Loucy (cell line): ENCODE results near the gene LRRTM4.

Source experiments
- H2AFZ ChIP-seq: fragments of 200-600 bp; sonication (generic); 2 replicates; pipeline ENCODE4 v1.6.0; 2016; ENCODE audit warnings: antibody characterized with exemption, mild to moderate bottlenecking, low read length, moderate library complexity
- H3F3A ChIP-seq: fragments of 200-600 bp; 2 replicates; pipeline ENCODE4 v1.6.0; 2016; ENCODE audit warnings: antibody characterized with exemption, low read depth, mild to moderate bottlenecking
- H3K27me3 ChIP-seq: fragments of 200-600 bp; sonication (generic); 2 replicates; pipeline ENCODE4 v1.6.1; 2014; ENCODE audit warnings: low read length, mild to moderate bottlenecking; ENCODE audit not compliant: insufficient read depth, poor library complexity, severe bottlenecking
- H3K36me3 ChIP-seq: fragments of 200-600 bp; sonication (generic); 2 replicates; pipeline ENCODE4 v1.6.1; 2016; ENCODE audit warnings: low read length; ENCODE audit not compliant: insufficient read depth
- H3K4me1 ChIP-seq: fragments of 200-600 bp; sonication (generic); 2 replicates; pipeline ENCODE4 v1.5.1; 2014; ENCODE audit warnings: low read length, mild to moderate bottlenecking; ENCODE audit not compliant: insufficient read depth, poor library complexity, severe bottlenecking
- H3K4me2 ChIP-seq: fragments of 200-600 bp; sonication (generic); 2 replicates; pipeline ENCODE4 v1.6.0; 2014; ENCODE audit warnings: antibody characterized with exemption, low read length, low read depth, mild to moderate bottlenecking; ENCODE audit not compliant: poor library complexity, severe bottlenecking
- H3K4me3 ChIP-seq: fragments of 200-600 bp; sonication (generic); 2 replicates; pipeline ENCODE4 v1.5.1; 2014; ENCODE audit warnings: low read length, mild to moderate bottlenecking, mixed read lengths; ENCODE audit not compliant: poor library complexity, severe bottlenecking
- H3K79me2 ChIP-seq: fragments of 200-600 bp; sonication (generic); 2 replicates; pipeline ENCODE4 v1.6.1; 2014; ENCODE audit warnings: low read length; ENCODE audit not compliant: insufficient read depth
- H3K9ac ChIP-seq: fragments of 200-600 bp; sonication (generic); 2 replicates; pipeline ENCODE4 v1.6.0; 2014; ENCODE audit warnings: mild to moderate bottlenecking, low read depth, low read length, moderate library complexity; ENCODE audit not compliant: poor library complexity, severe bottlenecking
- H3K9me2 ChIP-seq: fragments of 200-600 bp; sonication (generic); replicated peaks from 2 replicates; pipeline ENCODE4 v1.6.1; 2016; ENCODE audit warnings: low read depth, low read length, mixed read lengths
- H3K9me3 ChIP-seq: fragments of 200-600 bp; sonication (generic); 2 replicates; pipeline ENCODE4 v1.6.1; 2014; ENCODE audit warnings: mild to moderate bottlenecking, antibody characterized with exemption, low read length, low read depth; ENCODE audit not compliant: insufficient read depth
- H4K20me1 ChIP-seq: fragments of 200-600 bp; sonication (generic); 2 replicates; pipeline ENCODE4 v1.6.0; 2014; ENCODE audit warnings: antibody characterized with exemption, low read length, mild to moderate bottlenecking; ENCODE audit not compliant: insufficient read depth, poor library complexity, severe bottlenecking
- CTCF ChIP-seq: fragments of 200-600 bp; sonication (generic); conservative IDR thresholded peaks from 2 replicates; pipeline ENCODE4 v1.5.1; 2014; ENCODE audit warnings: mild to moderate bottlenecking, antibody characterized with exemption, low read length
- EZH2phosphoT487 ChIP-seq: fragments of 200-600 bp; IDR thresholded peaks from 2 replicates; pipeline ENCODE4 v1.6.1; 2018; ENCODE audit warnings: antibody characterized with exemption, mild to moderate bottlenecking, moderate library complexity, borderline replicate concordance

Gene LRRTM4

GRCh38 chr2:77028032-77028600 lies 494.1 kb downstream of the LRRTM4 start:
- H3K4me3 ChIP-seq, result no peak overlapping the region

GRCh38 chr2:77025714-77026113 lies 496.5 kb downstream of the LRRTM4 start:
- Histone ChIP-seq H3K79me2 (no peaks in the 10 kb centered on the region), H3K4me2 (no peak overlapping the region), H3K4me3 (no peak overlapping the region), H2AFZ (no peak overlapping the region), H3K9me2 (no peaks in the 10 kb centered on the region), H3F3A (no peaks in the 10 kb centered on the region), H4K20me1 (no peaks in the 10 kb centered on the region), H3K36me3 (no peaks in the 10 kb centered on the region), H3K4me1 (no peaks in the 10 kb centered on the region), H3K9ac (no peak overlapping the region), H3K9me3 (no peaks in the 10 kb centered on the region), H3K27me3 (no peaks in the 10 kb centered on the region)
- TF ChIP-seq CTCF, result no peak
- TF ChIP-seq EZH2phosphoT487, result no peak

More at GRCh38 chr2:77028032-77028600, 494.1 kb downstream of the LRRTM4 start:
- Histone ChIP-seq H3F3A (no peaks in the 10 kb centered on the region), H3K9ac (no peak overlapping the region), H3K4me1 (no peaks in the 10 kb centered on the region), H3K36me3 (no peaks in the 10 kb centered on the region), H4K20me1 (no peaks in the 10 kb centered on the region), H3K79me2 (no peaks in the 10 kb centered on the region), H3K4me2 (no peak overlapping the region), H2AFZ (no peak overlapping the region), H3K27me3 (no peaks in the 10 kb centered on the region), H3K9me3 (no peaks in the 10 kb centered on the region), H3K9me2 (no peaks in the 10 kb centered on the region)
- no peak for TF ChIP-seq CTCF
- no peak for TF ChIP-seq EZH2phosphoT487

GRCh38 chr2:77021161-77021560 lies 501.0 kb downstream of the LRRTM4 start:
- Histone ChIP-seq H3K79me2 (no peaks in the 10 kb centered on the region), H3K27me3 (no peaks in the 10 kb centered on the region), H3K4me3 (no peak overlapping the region), H3F3A (no peaks in the 10 kb centered on the region), H4K20me1 (no peaks in the 10 kb centered on the region), H3K9me2 (no peaks in the 10 kb centered on the region), H3K4me2 (no peak overlapping the region), H3K9ac (no peak overlapping the region), H3K4me1 (no peaks in the 10 kb centered on the region), H2AFZ (no peak overlapping the region), H3K9me3 (no peaks in the 10 kb centered on the region), H3K36me3 (no peaks in the 10 kb centered on the region)
- TF ChIP-seq EZH2phosphoT487 (no peak), CTCF (no peak)
